ENCODE data around the gene SHANK2.

DNA sequence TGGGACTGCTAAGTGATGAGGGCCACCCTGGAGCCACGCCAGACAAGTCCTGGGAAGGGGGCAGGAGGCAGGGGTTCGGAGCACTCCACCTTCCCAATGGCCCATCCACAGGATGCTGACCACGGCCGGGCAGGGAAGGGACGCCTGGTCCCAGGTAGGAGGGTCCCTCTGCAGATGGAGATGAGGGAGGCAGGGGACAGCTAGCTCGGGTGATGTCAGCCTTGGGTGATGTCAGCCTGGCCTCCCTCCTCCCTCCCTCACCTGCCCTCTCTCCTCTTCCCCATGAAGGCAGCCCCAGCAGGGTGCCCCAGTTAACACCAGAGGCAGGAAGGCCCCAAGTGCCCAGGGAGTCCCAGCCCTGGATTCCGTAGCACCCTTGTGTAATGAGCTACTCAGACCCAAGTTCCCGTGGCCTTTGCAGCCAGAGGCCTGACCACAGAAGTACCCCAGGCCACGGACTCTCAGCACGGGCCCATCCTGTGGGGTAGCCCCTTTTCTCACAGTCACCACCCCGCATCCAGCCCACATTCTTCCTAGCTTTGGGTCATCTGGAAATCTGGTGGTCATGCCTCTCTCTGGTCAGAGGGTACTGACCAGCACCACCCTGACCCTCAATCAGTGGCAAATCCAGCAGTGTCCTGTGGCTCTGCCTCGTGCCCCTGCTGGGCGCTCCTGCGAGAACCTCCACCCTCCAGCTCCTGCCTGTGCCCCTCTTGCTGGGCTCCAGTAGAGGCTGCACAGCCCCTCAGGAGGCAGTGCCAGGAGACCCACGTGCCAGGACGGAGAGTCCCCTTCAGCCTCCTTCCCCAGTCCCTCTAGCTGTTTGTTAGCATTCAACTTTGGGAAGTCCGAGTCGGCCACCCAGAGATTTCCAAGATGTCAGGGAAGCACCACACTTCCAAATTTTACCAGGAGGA, 47.4 kb downstream of the SHANK2 start:
- TF ChIP-seq, protein P1, sequence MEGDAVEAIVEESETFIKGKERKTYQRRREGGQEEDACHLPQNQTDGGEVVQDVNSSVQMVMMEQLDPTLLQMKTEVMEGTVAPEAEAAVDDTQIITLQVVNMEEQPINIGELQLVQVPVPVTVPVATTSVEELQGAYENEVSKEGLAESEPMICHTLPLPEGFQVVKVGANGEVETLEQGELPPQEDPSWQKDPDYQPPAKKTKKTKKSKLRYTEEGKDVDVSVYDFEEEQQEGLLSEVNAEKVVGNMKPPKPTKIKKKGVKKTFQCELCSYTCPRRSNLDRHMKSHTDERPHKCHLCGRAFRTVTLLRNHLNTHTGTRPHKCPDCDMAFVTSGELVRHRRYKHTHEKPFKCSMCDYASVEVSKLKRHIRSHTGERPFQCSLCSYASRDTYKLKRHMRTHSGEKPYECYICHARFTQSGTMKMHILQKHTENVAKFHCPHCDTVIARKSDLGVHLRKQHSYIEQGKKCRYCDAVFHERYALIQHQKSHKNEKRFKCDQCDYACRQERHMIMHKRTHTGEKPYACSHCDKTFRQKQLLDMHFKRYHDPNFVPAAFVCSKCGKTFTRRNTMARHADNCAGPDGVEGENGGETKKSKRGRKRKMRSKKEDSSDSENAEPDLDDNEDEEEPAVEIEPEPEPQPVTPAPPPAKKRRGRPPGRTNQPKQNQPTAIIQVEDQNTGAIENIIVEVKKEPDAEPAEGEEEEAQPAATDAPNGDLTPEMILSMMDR (conservative IDR thresholded peaks at IDR 0.05 in 1 of 2, IDR thresholded peaks at IDR 0.05 in 1 of 2; ENCODE audit: extremely low read depth in 1 of 2, insufficient read depth in 1 of 2, low read depth in 1 of 2, low read length in 2 of 2): no peak
- no peak for TF ChIP-seq EZH2 (IDR thresholded peaks at IDR 0.05; ENCODE audit: borderline replicate concordance, low read length)

All from mammary epithelial cell (primary cell).